Lower leg skin (tissue), 3 donors: Measurements from ENCODE around the gene MAEA.

Experiments used
- CTCF ChIP-seq, 3 donors: fragments of 450-650 bp; IDR thresholded peaks; one replicate each; pipeline ENCODE4 v1.5.1; 2016; ENCODE audit warnings: antibody characterized with exemption in 3 of 3, mild to moderate bottlenecking in 3 of 3, moderate library complexity in 2 of 3
- POLR2A ChIP-seq, 2 donors: fragments of 450-650 bp; IDR thresholded peaks; one replicate each; pipeline ENCODE4 v1.6.1; 2016 to 2017; ENCODE audit warnings: antibody characterized with exemption in 2 of 2, mild to moderate bottlenecking in 1 of 2, moderate library complexity in 1 of 2

GRCh38 chr4:1285151-1285789 is 4.4 kb upstream of the MAEA start:
- no peak for TF ChIP-seq POLR2A (IDR thresholded peaks at IDR 0.05)
- no peak for TF ChIP-seq CTCF (IDR thresholded peaks at IDR 0.05)
